ENCODE data around the gene PDSS2. TPM values are rescaled to one million over a fixed set of nuclear protein-coding genes. Genes with fewer than 3 reads are reported as not detected.
A peak's percentile ranks its signal among the peaks of the same experiment; 100 is the strongest.

Gene PDSS2
- total RNA-seq, 1 donor from 2014 or later = 10.1 TPM

- peaks cover 21% of the 10 kb centered on the region for H3K4me1 Mint-ChIP-seq (ENCODE audit: low read depth)
- no peak for DNase-seq (ENCODE audit: low spot score)
- peak within 1 kb of the TSS; percentile 77 for H3K4me3 Mint-ChIP-seq (ENCODE audit: unreplicated experiment)
These were observed 344.3 kb downstream of the PDSS2 start, which contains the start of gene BEND3 for GRCh38 chr6:107114926-107115694. TSS of gene BEND3 (minus strand) at chr6:107115515. CDS start at chr6:107099285, 16,230 bp downstream.

GRCh38 chr6:107114213-107114925, 345.0 kb downstream of the PDSS2 start:
- H3K27me3 Mint-ChIP-seq (ENCODE audit: low read depth) = no peaks in the 10 kb centered on the region
- DNase-seq (ENCODE audit: low spot score) = no peak
- H3K27ac Mint-ChIP-seq (ENCODE audit: unreplicated experiment) = peak overlapping the region; percentile 84
- H3K9me3 Mint-ChIP-seq (ENCODE audit: low read depth) = no peaks in the 10 kb centered on the region
- H3K36me3 Mint-ChIP-seq (ENCODE audit: low read depth) = no peaks in the 10 kb centered on the region
- H3K4me1 Mint-ChIP-seq (ENCODE audit: low read depth) = peaks cover 21% of the 10 kb centered on the region
- peak overlapping the region; percentile 73 for H3K4me3 Mint-ChIP-seq (ENCODE audit: unreplicated experiment)
- TF ChIP-seq CTCF (IDR thresholded peaks at IDR 0.05) = peak; percentile 94

More at GRCh38 chr6:107114926-107115694, 344.3 kb downstream of the PDSS2 start, which contains the start of gene BEND3:
- H3K36me3 Mint-ChIP-seq (ENCODE audit: low read depth) = no peaks in the 10 kb centered on the region
- H3K27me3 Mint-ChIP-seq (ENCODE audit: low read depth) = no peaks in the 10 kb centered on the region
- no peak for TF ChIP-seq CTCF (IDR thresholded peaks at IDR 0.05)
- peak within 1 kb of the TSS; percentile 81 for H3K27ac Mint-ChIP-seq (ENCODE audit: unreplicated experiment)
- no peaks in the 10 kb centered on the region for H3K9me3 Mint-ChIP-seq (ENCODE audit: low read depth)

DNA sequence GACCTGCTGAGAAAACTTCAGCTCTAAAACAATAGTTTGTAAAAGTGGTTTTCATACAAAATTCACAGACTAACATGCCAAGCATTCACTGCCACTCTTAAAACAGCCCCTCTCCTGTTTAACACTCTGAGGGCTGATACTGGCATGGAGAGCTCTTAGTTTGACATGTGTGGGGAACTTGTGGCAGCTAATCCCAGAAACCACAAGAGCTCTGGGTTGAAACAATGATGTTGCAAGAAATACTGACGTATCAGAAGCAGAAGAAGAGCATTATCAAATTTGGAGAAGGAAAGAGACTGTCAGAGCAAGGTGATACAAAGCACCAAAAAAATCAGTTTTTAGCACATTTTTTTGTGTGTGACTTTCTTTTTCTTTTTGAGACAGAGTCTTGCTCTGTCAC, 349.2 kb downstream of the PDSS2 start:
- no peak for TF ChIP-seq CTCF (IDR thresholded peaks at IDR 0.05)
- Mint-ChIP-seq H3K27me3 (ENCODE audit: low read depth) (no peaks in the 10 kb centered on the region), H3K4me3 (ENCODE audit: unreplicated experiment) (no peak overlapping the region)

GRCh38 chr6:107108201-107108890, 351.0 kb downstream of the PDSS2 start:
- no peaks in the 10 kb centered on the region for H3K27me3 Mint-ChIP-seq (ENCODE audit: low read depth)
- no peak for TF ChIP-seq CTCF (IDR thresholded peaks at IDR 0.05)
- H3K27ac Mint-ChIP-seq (ENCODE audit: unreplicated experiment) = peak overlapping the region; percentile 36

More for the DNA sequence above, 349.2 kb downstream of the PDSS2 start:
- Mint-ChIP-seq H3K27ac (ENCODE audit: unreplicated experiment) (no peak overlapping the region), H3K36me3 (ENCODE audit: low read depth) (no peaks in the 10 kb centered on the region), H3K4me1 (ENCODE audit: low read depth) (peaks cover 11% of the 10 kb centered on the region), H3K9me3 (ENCODE audit: low read depth) (no peaks in the 10 kb centered on the region)
- no peak for DNase-seq (ENCODE audit: low spot score)

DNA sequence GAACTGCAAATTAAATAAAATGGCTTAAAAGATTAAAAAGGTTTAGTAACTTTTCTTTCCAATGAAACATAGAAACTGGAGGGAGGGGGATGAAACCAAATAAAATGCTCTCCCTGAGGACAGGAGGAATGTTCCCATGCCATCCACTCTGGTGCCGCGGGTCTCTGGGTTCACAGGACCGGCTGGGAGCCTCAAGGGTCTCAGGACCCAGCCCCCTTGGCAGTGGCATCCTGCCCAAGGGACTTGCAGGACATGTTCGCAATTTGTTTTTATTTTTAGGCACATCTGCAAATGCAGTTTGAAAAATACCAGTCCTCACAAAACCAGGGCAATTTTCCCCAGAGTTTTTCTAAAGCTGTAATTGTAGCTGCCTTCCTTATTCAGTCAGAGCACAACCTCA, 351.6 kb downstream of the PDSS2 start:
- H3K36me3 Mint-ChIP-seq (ENCODE audit: low read depth) = no peaks in the 10 kb centered on the region
- no peak overlapping the region for H3K4me3 Mint-ChIP-seq (ENCODE audit: unreplicated experiment)
- no peaks in the 10 kb centered on the region for H3K9me3 Mint-ChIP-seq (ENCODE audit: low read depth)
- no peak for TF ChIP-seq CTCF (IDR thresholded peaks at IDR 0.05)
- no peak for DNase-seq (ENCODE audit: low spot score)
- peak overlapping the region; percentile 36 for H3K27ac Mint-ChIP-seq (ENCODE audit: unreplicated experiment)
- no peaks in the 10 kb centered on the region for H3K27me3 Mint-ChIP-seq (ENCODE audit: low read depth)
- peaks cover 2% of the 10 kb centered on the region for H3K4me1 Mint-ChIP-seq (ENCODE audit: low read depth)

More at GRCh38 chr6:107108201-107108890, 351.0 kb downstream of the PDSS2 start:
- Mint-ChIP-seq H3K9me3 (ENCODE audit: low read depth) (no peaks in the 10 kb centered on the region), H3K4me1 (ENCODE audit: low read depth) (peaks cover 3% of the 10 kb centered on the region), H3K36me3 (ENCODE audit: low read depth) (no peaks in the 10 kb centered on the region), H3K4me3 (ENCODE audit: unreplicated experiment) (no peak overlapping the region)
- no peak for DNase-seq (ENCODE audit: low spot score)

All from chondrocyte (in vitro differentiated cells).